K562 (cell line): ENCODE results near the gene ZNF646. TPM values are rescaled to one million over a fixed set of nuclear protein-coding genes. Genes with fewer than 3 reads are reported as not detected.

Source experiments
- ATAC-seq: fragments of 200-7000 bp; cut with Tn5 transposase; 3 replicates; pipeline ENCODE4 v1.9.1; 2020; ENCODE audit warnings: moderate library complexity
- BruUV-seq: library from RNA; stranded (reverse); fragments of 400-500 nt; replicated peaks from 2 replicates; lab custom pipeline; 2021; lab: Mats Ljungman, UMichigan
- CTCF ChIA-PET: fragments of 300-600 bp; formaldehyde crosslinking; extraction: SDS; loops from one replicate; lab custom pipeline; 2021; ENCODE audit warnings: low intra/inter-chr PET ratio; lab: Yijun Ruan, JAX
- POLR2A ChIA-PET: fragments of 300-600, 350-650 bp; sonication (Branson Sonifier 250); formaldehyde crosslinking; extraction: SDS; loops from one replicate; lab custom pipeline; 2021; ENCODE audit warnings: antibody characterized with exemption, inconsistent platforms; lab: Yijun Ruan, JAX
- DNase-seq, 4 experiments: peaks; one replicate each; pipeline versions ENCODE4 v3.0.0 to v3.0.0-alpha.2; 2011 to 2018; ENCODE audit warnings: low spot score in 3 of 4, mixed read lengths in 3 of 4; ENCODE audit errors: extremely low read depth in 1 of 4
- FAIRE-seq: peaks from 2 replicates; lab custom pipeline; 2011; peaks lifted over from hg19 to GRCh38; lab: Jason Lieb, UNC
- H2AFZ ChIP-seq: 2 replicates; pipeline ENCODE4 v1.6.0; 2011; ENCODE audit warnings: low read depth, low read length, control low read depth, inconsistent platforms
- H3K27ac ChIP-seq: fragments of 200-600 bp; 3 replicates; pipeline ENCODE4 v1.8.0; 2011; ENCODE audit warnings: low read depth, mild to moderate bottlenecking, control low read depth, inconsistent platforms, low read length, moderate library complexity, mixed read lengths; ENCODE audit errors: extremely low read depth
- H3K27me3 ChIP-seq, 2 experiments: fragments of 300-600 bp in 1 of 2; 2 replicates in 1 of 2; 3 replicates in 1 of 2; pipeline versions ENCODE4 v1.6.0 to v1.8.0; 2011; ENCODE audit warnings: inconsistent platforms in 2 of 2, low read length in 2 of 2, mild to moderate bottlenecking in 1 of 2, mixed read lengths in 1 of 2, moderate library complexity in 1 of 2; ENCODE audit not compliant: control insufficient read depth in 2 of 2, insufficient read depth in 2 of 2
- H3K36me3 ChIP-seq: fragments of 300-600 bp; 3 replicates; pipeline ENCODE4 v1.8.0; 2011; ENCODE audit warnings: mild to moderate bottlenecking, low read length, inconsistent platforms; ENCODE audit not compliant: control insufficient read depth, insufficient read depth
- H3K4me1 ChIP-seq, 2 experiments: fragments of 200-600 bp in 1 of 2; replicated peaks in 1 of 2; 2 replicates in 1 of 2; 3 replicates in 1 of 2; pipeline versions ENCODE4 v1.5.1 to v1.8.0; 2011; ENCODE audit warnings: inconsistent platforms in 2 of 2, low read length in 2 of 2, mild to moderate bottlenecking in 1 of 2, mixed read lengths in 1 of 2, moderate library complexity in 1 of 2; ENCODE audit not compliant: control insufficient read depth in 2 of 2, insufficient read depth in 2 of 2
- H3K4me2 ChIP-seq: 2 replicates; pipeline ENCODE4 v1.6.1; 2011; ENCODE audit warnings: low read length, control low read depth, inconsistent platforms, mixed read lengths; ENCODE audit not compliant: insufficient read depth
- H3K4me3 ChIP-seq: fragments of 200-600 bp; sonication (generic), shearing (Covaris generic); 2 replicates; pipeline ENCODE4 v1.5.1; 2016; ENCODE audit warnings: control low read depth, inconsistent platforms
- H3K79me2 ChIP-seq: fragments of 200-600 bp; 3 replicates; pipeline ENCODE4 v1.8.0; 2011; ENCODE audit warnings: low read length, inconsistent platforms; ENCODE audit not compliant: control insufficient read depth, insufficient read depth
- H3K9ac ChIP-seq, 2 experiments: 2 replicates each; pipeline versions ENCODE4 v1.6.0 to v1.6.1; 2011; ENCODE audit warnings: low read depth in 2 of 2, low read length in 2 of 2, control low read depth in 1 of 2, inconsistent platforms in 1 of 2, mild to moderate bottlenecking in 1 of 2, mixed read lengths in 1 of 2; ENCODE audit not compliant: insufficient read depth in 1 of 2
- H3K9me1 ChIP-seq: one replicate; pipeline ENCODE4 v1.6.0; 2011; ENCODE audit warnings: inconsistent platforms, mild to moderate bottlenecking, low read length, moderate library complexity; ENCODE audit not compliant: control insufficient read depth, insufficient read depth
- H3K9me3 ChIP-seq: replicated peaks from 2 replicates; pipeline ENCODE4 v1.5.1; 2011; ENCODE audit warnings: low read depth, low read length, inconsistent platforms; ENCODE audit not compliant: control insufficient read depth, insufficient read depth
- H4K20me1 ChIP-seq: replicated peaks from 2 replicates; pipeline ENCODE4 v1.6.1; 2011; ENCODE audit warnings: low read length, inconsistent platforms, mixed read lengths; ENCODE audit not compliant: control insufficient read depth, insufficient read depth
- DMBX1 ChIP-seq: fragments of 250-450 bp; sonication (Bioruptor Pico); IDR thresholded peaks from 2 replicates; pipeline ENCODE4 v1.8.0; 2022; ENCODE audit warnings: inconsistent platforms, mild to moderate bottlenecking, moderate library complexity, borderline replicate concordance
- ELK3 ChIP-seq: fragments of 450-650 bp; formaldehyde crosslinking; IDR thresholded peaks from 2 replicates; pipeline ENCODE4 v1.4.0; 2020; ENCODE audit warnings: mild to moderate bottlenecking
- FOS ChIP-seq: IDR thresholded peaks from 3 replicates; pipeline ENCODE4 v1.6.1; 2011; ENCODE audit not compliant: insufficient read length; ENCODE audit errors: extremely low read depth
- KAT7 ChIP-seq: sonication (generic); formaldehyde crosslinking; IDR thresholded peaks from 2 replicates; pipeline ENCODE4 v1.8.0; 2022; ENCODE audit warnings: missing genetic modification reagents, mild to moderate bottlenecking, borderline replicate concordance
- POLR2G ChIP-seq: fragments of 200-400 bp; formaldehyde crosslinking; IDR thresholded peaks from 2 replicates; pipeline ENCODE4 v1.6.1; 2017; ENCODE audit warnings: low read depth, mild to moderate bottlenecking, antibody characterized with exemption, low read length, moderate library complexity
- RBFOX2 ChIP-seq: fragments of 200-400 bp; formaldehyde crosslinking; IDR thresholded peaks from 2 replicates; pipeline ENCODE4 v1.6.1; 2017; ENCODE audit warnings: low read depth, mild to moderate bottlenecking, low read length, moderate library complexity
- RFX1 ChIP-seq: fragments of 450-650 bp; IDR thresholded peaks from 2 replicates; pipeline ENCODE4 v1.6.1; 2016; ENCODE audit warnings: mild to moderate bottlenecking, moderate library complexity
- SNRNP70 ChIP-seq: fragments of 200-400 bp; formaldehyde crosslinking; optimal IDR thresholded peaks from 2 replicates; pipeline ENCODE3; 2017; ENCODE audit warnings: low read depth, low read length
- TBP ChIP-seq: optimal IDR thresholded peaks from 2 replicates; pipeline ENCODE3; 2011; ENCODE audit warnings: low read depth, low read length, improper control_type of control experiment
- ZNF140 ChIP-seq: fragments of 250-450 bp; sonication (Bioruptor Pico); IDR thresholded peaks from 2 replicates; pipeline ENCODE4 v1.8.0; 2021; ENCODE audit warnings: moderate library complexity, mild to moderate bottlenecking, inconsistent platforms
- WGBS: fragments of 100-300 bp; shearing (Covaris generic); methylation state at CpG from one replicate; pipeline ENCODE4 v1.1.6; 2016; ENCODE audit warnings: low coverage, mixed read lengths; ENCODE audit not compliant: insufficient coverage; ENCODE audit errors: missing lambda C conversion rate; 5-methylcytosine and 5-hydroxymethylcytosine counted together
- in situ Hi-C: fragments of 300-500 bp; cut with MboI; formaldehyde crosslinking; loops from 4 replicates; pipeline ENCODE4 v1.15.0; 2018; ENCODE audit warnings: inconsistent platforms, mixed read lengths
- intact Hi-C: fragments of 100-400 bp; cut with micrococcal nuclease; formaldehyde crosslinking; loops from 2 replicates; pipeline ENCODE4 v1.14.2; 2022
- polyA plus RNA-seq, 8 experiments: library from polyadenylated mRNA; depleted of rRNA in 4 of 8; stranded (reverse) in 5 of 8; unstranded in 3 of 8; fragments of >200 nt; fragmentation: Nextera tagmentation in 2 of 8; fragmentation: Illumina TruSeq in 1 of 8; extraction: Ambion mirVana in 2 of 8; extraction: Trizol in 1 of 8; gene quantifications; 2 replicates each; pipeline versions ENCODE4 v1.2.1 to v1.2.3, GENCODE V29; 2011 to 2014; ENCODE audit warnings: inconsistent platforms in 1 of 8, missing spikeins in 1 of 8
- total RNA-seq, 7 experiments: library from RNA; depleted of rRNA in 6 of 7; stranded (reverse); fragments of >200 nt in 6 of 7; fragmentation: Illumina TruSeq in 2 of 7; extraction: Trizol in 2 of 7; gene quantifications; 2 replicates each; pipeline versions ENCODE4 v1.2.1 to v1.2.3, GENCODE V29; 2011 to 2021; ENCODE audit warnings: low replicate concordance in 1 of 7
- TF ChIP-seq, protein P1 (sequence below): fragments of 450-650 bp; IDR thresholded peaks from 2 replicates; pipeline ENCODE4 v1.6.1; 2016; ENCODE audit warnings: low read depth

The ZNF646 gene
- total and polyA plus RNA-seq, 9 of the 15 experiments (the other 6 are each of a cell fraction or from before 2014, with no cell fraction given): 0.08 to 20.6 (median 8.0) TPM

DNA sequence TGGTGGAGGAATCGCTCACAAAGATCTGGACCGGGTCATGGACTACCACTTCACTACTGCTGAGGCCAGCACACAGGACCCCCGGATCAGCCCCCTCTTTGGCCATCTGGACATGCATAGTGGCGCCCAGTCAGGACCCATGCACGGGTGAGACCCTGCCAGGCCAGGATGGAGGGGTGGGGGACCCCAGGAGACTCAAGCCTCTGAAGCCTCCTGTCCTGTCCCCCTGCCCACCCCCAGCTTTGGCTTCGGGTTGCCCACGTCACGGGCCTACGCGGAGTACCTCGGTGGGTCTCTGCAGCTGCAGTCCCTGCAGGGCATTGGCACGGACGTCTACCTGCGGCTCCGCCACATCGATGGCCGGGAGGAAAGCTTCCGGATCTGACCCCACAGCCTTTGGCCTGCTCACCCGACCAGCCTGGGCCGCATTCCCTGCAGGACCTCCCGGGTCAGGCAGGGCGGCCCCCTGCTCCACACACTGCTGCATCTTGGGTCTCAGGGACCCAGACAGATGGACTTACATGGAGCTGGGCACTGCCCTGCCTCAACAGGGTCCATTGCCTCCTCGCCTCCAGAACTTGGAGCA, 37.8 kb downstream of the ZNF646 start:
- ATAC-seq: no peak
- no peak for FAIRE-seq
- BruUV-seq: no TSS peak

More for the DNA sequence above, 37.8 kb downstream of the ZNF646 start:
- H3K4me3 ChIP-seq: no peak overlapping the region
- POLR2A ChIA-PET: interaction anchor here (0.6 to 1.2 kb wide), 4 partner anchors 9 to 154 kb away, joined by 3 to 5 read pairs (median 3); partner anchors contain the start of gene SETD1A
- H3K9ac ChIP-seq: peak overlapping the region in 1 of 2 experiments; percentile 43; a peak in 2 of 4 replicates
- H3K9me3 ChIP-seq: no peaks in the 10 kb centered on the region
- H2AFZ ChIP-seq: no peak overlapping the region
- no peak overlapping the region for H3K27ac ChIP-seq
- no peaks in the 10 kb centered on the region for H3K9me1 ChIP-seq
- peaks cover 25% of the 10 kb centered on the region for H3K79me2 ChIP-seq
- no peak for DNase-seq
- H4K20me1 ChIP-seq: no peaks in the 10 kb centered on the region; the same call in 1 of the 2 replicates
- H3K4me1 ChIP-seq: peaks cover 4 to 44% of the 10 kb centered on the region in 2 experiments; a peak in 4 of 5 replicates
- H3K4me2 ChIP-seq: no peak overlapping the region
- no peak for TF ChIP-seq TBP
- no peak for TF ChIP-seq DMBX1
- peak; percentile 50 for TF ChIP-seq RBFOX2
- TF ChIP-seq KAT7 (CRISPR knock-in tag): no peak
- peak; percentile 57 for TF ChIP-seq POLR2G
- TF ChIP-seq SNRNP70: no peak
- TF ChIP-seq, protein P1, sequence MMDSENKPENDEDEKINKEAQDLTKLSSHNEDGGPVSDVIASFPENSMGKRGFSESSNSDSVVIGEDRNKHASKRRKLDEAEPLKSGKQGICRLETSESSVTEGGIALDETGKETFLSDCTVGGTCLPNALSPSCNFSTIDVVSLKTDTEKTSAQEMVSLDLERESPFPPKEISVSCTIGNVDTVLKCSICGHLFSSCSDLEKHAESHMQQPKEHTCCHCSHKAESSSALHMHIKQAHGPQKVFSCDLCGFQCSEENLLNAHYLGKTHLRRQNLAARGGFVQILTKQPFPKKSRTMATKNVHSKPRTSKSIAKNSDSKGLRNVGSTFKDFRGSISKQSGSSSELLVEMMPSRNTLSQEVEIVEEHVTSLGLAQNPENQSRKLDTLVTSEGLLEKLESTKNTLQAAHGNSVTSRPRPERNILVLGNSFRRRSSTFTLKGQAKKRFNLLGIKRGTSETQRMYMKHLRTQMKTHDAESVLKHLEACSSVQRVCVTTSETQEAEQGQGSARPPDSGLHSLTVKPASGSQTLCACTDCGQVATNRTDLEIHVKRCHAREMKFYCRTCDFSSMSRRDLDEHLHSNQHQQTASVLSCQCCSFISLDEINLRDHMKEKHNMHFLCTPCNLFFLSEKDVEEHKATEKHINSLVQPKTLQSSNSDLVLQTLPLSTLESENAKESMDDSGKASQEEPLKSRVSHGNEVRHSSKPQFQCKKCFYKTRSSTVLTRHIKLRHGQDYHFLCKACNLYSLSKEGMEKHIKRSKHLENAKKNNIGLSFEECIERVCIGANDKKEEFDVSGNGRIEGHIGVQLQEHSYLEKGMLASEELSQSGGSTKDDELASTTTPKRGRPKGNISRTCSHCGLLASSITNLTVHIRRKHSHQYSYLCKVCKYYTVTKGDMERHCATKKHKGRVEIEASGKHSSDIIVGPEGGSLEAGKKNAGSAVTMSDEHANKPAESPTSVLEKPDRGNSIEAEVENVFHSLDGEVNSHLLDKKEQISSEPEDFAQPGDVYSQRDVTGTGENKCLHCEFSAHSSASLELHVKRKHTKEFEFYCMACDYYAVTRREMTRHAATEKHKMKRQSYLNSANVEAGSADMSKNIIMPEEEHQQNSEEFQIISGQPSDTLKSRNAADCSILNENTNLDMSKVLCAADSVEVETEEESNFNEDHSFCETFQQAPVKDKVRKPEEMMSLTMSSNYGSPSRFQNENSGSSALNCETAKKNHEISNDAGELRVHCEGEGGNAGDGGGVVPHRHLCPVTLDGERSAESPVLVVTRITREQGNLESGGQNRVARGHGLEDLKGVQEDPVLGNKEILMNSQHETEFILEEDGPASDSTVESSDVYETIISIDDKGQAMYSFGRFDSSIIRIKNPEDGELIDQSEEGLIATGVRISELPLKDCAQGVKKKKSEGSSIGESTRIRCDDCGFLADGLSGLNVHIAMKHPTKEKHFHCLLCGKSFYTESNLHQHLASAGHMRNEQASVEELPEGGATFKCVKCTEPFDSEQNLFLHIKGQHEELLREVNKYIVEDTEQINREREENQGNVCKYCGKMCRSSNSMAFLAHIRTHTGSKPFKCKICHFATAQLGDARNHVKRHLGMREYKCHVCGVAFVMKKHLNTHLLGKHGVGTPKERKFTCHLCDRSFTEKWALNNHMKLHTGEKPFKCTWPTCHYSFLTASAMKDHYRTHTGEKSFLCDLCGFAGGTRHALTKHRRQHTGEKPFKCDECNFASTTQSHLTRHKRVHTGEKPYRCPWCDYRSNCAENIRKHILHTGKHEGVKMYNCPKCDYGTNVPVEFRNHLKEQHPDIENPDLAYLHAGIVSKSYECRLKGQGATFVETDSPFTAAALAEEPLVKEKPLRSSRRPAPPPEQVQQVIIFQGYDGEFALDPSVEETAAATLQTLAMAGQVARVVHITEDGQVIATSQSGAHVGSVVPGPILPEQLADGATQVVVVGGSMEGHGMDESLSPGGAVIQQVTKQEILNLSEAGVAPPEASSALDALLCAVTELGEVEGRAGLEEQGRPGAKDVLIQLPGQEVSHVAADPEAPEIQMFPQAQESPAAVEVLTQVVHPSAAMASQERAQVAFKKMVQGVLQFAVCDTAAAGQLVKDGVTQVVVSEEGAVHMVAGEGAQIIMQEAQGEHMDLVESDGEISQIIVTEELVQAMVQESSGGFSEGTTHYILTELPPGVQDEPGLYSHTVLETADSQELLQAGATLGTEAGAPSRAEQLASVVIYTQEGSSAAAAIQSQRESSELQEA: no peak
- TF ChIP-seq ELK3 (CRISPR knock-in tag): no peak
- TF ChIP-seq RFX1: no peak
- TF ChIP-seq FOS: no peak
- no peak for TF ChIP-seq ZNF140 (CRISPR knock-in tag)
- intact Hi-C loops (no loop called here), in situ Hi-C loops (no loop called here)
- WGBS: 91% methylated on average over 17 of the region's 23 CpGs
- no peaks in the 10 kb centered on the region for H3K27me3 ChIP-seq
- H3K36me3 ChIP-seq: peaks cover 51% of the 10 kb centered on the region; the same call in 2 of the 3 replicates
- CTCF ChIA-PET: no interaction called here
